ENCODE measurements around the gene SLC5A4.
A peak's percentile ranks its signal among the peaks of the same experiment; 100 is the strongest.

Gene SLC5A4

DNA sequence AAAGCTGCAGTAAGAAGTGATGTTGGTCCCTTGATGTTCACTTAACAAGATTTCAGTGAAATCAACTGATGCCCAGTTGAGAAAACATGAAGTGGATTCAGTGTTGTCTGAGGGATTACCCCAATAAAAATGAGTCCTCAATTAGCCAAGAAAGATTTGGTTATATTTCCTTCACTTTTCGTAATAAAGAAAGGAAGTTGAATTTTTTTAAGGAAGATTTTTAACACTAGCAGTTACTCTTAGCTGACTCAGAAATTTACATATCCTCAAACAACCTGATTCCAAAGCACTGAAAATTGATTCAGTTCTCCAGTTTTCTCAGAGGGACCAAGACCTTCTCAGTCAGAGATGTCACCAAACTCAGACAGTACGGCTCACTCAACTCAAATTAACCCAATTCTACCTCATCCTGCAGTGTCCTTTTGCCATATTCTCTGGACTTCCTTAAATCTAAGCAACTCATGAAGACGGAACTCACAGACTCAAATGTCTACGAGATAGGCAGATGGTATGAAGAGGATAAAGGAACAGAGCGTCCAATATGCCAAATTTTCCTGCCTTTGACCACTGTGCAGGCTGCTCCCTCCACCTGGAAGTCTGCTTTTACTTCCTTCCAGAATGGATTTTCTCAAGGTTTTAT lies 22.8 kb downstream of the SLC5A4 start:
- DNase-seq, result no peak

DNA sequence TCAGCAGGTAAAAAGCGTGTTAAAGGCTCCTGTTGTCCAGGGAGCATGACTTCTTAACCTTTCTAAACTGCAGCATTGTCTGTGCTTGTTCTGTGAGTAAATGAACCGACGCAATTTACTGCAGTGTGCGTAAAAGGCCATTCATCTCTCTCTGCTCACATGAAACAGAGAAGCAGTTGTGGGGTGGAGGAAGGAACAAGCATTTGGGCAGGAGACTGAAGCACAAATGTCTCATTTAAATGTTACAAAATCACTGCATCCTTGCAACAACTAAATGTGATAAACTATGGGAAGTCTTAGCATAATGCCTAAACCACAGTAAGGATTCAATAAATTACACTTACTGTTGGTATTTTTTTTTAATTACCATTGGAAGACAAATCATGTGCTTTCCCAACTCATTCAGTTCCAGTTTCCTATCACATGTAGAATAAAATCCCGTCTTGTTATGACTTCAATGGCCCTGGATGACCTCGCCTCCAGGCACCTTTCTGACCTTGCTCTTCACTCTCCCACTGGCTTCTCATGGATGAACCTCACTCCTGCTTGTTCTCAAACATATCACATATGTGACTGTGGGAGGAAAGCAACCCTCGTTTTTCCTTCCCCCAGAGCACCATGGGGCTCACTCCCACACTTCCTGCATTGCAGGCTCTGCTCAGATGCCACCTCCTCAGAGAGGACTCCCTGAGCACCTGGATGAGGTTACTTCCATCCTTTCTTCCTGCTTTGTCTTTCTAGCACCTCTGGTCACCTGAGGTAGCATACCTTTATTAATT lies 28.6 kb downstream of the SLC5A4 start:
- DNase-seq, result no peak

DNA sequence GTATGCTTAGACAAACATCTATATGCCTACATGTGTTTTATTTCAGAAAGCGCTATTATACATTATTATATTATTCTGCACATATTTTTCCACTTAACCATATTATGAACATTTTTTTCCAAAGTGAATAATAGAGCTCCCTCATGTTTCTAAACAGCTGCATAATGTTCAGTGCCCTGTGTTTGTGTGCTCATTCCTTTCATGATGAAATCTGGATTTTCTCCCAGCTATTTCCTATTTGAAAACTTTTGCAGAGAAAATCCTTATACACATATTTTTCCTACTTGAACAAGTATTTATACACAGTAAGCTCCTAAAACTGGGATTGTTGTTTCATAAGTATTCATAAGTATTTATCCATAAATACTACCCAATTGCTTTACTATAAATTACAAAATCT lies 32.2 kb downstream of the SLC5A4 start:
- no peak for DNase-seq

DNA sequence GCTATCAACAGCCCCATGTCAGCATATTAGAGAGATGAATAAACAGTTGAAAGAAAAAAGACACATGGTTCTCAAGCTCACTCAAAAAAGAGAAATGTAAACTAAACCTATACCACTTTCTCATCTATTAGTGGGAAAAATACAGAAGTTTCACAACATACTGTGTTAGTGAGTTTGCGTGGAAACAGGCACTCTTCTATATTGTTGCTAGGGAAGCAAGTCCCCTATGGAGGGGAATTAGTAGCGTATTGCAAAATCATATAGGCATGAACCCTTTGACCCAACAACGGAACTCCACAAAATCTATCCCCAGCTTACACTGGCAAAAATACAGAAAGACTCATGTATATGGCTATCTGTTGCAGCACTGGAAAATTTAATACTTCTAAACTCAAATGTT lies 36.1 kb downstream of the SLC5A4 start:
- DNase-seq, result no peak

DNA sequence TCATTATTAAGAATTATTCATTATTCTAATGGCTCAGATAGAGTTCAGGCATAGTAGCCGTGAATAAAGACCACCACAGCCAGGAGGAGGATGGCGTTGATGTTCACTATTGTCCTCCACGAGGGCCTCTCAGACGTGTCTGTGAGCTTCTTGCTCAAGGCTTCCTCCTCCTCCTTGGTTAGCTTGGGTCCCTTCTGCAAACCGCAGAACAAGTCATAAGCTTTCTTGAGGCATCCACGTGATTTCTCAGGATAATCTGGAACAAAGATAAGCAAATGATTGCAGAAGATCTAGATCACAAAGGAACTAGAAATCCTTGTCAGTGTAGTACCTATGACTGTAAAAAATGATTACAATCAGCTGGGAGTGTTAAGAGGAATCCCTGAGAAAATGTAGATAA lies 36.7 kb downstream of the SLC5A4 start:
- DNase-seq, result no peak

DNA sequence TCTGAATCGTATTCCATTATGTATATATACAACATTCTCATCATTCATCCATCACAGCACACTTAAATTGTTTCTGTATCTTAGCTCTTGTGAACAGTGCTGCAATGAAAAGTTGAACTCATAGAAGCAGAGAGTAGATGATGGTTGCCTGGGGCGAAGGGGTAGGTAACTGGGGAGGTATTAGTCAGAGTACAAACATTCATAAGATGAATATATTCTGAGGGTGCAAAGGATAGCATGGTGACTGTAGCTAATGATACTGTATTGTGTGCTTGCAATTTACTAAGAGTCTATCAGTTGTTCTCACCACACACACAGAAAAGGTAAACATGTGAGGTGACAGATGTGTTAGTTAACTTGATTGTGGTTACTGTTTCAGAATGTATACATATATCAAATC lies 37.7 kb downstream of the SLC5A4 start:
- DNase-seq, result no peak

DNA sequence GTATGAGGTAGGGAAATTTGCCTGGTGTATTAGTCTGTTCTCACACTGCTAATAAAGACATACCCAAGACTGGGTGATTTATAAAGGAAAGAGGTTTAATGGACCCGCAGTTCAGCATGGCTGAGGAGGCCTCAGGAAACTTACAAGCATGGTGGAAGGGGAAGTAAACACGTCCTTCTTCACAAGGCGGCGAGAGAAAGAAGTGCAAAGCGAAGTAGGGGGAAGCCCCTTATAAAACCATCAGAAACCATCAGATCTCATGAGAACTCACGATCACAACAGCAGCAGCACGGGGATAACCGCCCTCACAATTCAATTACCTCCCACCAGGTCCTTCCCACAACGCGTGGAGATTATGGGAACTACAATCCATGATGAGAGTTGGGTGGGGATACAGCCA lies 38.2 kb downstream of the SLC5A4 start:
- no peak for DNase-seq

DNA sequence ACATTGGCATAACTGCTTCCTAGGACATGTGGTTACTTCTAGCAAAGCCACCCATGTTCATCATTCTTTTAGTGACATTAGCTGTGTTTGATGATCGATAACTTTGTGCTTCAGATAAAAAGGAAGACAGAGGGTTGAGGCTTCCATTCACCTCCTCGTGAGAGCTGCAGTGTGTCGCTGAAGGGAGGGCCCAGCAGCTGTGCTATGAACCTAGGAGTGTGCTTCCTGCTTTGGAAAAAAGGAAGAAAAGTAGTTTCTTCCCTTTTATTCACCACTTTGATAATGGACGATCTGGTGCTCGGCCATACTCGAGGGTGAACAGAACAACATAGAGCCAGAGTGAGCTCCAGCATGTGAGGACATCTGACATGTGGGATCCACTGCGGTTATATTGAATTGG lies 44.1 kb downstream of the SLC5A4 start:
- no peak for DNase-seq

DNA sequence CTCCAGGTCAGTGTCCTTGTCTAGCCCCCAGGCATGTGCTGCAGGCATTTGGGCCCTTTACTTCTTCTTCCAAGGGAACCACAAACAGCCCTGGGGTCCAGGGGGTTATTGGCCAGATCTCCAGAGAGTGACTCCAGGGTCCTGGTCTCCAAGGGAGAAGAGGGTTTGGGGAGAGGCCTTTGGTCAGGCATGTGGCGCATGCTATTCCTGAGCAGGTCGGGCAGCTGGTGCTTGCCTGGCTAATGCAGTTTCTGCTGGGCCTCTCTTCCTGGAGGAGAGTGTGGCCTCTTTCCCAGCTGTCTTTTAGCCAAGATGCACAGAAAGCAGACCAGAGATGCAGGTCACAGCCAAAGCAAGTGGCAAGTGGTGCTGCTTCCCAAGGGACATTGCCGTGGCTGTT lies 46.5 kb downstream of the SLC5A4 start:
- no peak for DNase-seq

DNA sequence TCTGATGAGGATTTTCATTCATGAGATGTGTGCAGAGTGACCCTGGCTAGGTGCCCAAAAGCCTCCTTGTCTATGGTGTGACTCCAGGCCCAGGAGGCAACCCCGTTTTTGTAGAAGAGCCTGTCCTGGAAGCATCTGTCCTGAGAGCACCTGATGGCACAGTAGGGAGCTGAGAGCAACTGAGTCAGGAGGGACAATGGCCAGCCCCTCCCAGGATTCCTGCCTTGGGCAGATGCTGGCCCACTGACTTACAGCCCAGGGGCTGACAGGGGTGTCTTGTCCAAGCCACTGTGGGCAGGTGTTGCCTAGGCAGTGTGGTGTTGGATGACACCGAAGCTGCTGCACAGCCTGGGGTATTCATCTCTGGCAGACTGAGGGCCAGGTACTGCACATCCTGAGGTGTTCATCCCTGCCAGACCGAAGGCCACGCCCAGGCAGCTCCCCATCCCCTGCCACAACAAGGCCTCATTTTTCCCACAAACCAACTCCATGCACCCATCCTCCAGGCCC lies 47.1 kb downstream of the SLC5A4 start:
- DNase-seq, result no peak

DNA sequence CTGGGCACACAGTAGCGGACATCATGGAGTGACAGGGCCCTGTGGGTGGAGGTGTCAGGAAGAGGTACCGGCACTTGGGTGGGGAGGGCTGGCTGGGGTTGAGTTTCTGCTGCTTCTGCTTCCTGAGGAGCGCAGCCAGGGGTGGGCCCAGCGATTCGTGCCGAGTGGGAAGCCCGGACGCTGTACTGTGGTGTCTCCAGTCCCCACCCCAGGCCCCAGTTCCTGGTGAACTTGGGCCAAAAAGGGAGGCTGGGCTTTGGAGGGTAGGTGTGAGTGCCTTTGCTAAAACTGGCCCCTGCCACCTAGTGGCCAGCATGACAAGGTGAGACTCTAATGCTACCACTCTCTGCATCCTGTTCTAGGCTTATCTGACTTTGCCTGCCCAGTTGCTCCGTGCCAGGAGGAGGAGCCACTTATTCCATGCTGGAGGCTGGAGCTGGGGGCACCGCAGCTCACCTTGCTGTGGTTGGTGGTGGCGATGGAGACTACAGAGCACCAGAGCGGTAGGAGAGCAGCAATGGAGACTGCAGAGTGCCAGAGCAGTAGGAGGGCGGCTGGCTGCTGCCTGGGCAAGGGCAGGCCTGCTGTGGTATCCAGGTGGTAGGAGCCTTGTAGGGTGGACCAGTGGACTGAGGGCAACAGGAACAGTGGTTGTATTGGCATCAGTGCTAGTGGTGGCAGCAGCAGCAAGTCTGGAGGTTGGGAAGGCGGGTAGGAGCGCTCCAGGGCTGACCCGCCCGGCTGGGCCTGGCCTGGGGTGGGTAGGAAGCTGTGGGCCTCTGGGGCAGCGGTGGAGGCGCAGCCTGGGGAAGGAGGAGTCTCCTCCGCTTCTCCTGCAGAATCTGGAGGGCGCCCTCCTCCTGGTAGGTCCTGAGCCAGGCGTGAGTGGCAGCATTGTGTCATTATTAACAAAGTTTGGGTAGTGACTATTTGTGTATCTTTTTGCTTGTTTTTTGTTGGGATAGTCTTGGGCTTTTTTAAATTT lies 48.1 kb downstream of the SLC5A4 start:
- DNase-seq, result peak; percentile 1

DNA sequence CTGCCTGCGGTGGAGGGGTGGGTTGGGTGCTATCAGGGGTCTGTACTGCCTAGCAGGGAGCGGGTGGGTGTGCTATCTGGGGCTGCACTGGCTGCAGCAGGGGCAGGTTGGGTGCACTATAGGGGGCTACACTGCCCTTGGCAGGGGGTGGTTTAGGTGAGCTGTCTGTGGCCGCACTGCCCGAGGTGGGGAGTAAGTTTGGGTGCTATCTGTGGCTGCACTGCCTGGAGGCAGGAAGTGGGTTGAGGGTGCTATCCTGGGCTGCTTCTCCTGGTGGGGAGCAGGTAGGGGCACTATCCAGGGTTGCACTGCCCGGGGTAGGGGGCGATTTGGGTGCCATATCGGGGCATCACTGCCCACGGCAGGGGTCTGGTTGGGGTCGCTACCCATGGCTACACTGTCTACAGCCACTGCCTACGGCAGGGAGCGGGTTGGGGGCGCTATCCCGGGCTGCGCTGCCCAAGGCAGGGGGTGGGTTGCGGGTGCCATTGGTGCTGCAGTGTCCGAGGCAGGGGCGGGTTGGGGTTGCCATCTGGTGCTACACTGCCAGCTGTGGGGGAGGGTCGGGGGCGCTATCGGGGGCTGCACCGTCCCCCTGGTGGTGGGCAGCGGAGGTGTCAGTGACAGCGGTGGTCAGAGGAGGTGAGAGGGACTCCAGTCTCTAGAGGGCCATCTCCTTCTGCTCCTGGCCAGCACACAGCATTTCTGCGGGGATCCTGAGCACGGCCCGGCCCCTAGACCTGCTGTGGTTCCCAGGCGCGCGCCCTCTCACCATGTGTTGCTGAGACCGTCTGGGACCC lies 49.0 kb downstream of the SLC5A4 start:
- no peak for DNase-seq

DNA sequence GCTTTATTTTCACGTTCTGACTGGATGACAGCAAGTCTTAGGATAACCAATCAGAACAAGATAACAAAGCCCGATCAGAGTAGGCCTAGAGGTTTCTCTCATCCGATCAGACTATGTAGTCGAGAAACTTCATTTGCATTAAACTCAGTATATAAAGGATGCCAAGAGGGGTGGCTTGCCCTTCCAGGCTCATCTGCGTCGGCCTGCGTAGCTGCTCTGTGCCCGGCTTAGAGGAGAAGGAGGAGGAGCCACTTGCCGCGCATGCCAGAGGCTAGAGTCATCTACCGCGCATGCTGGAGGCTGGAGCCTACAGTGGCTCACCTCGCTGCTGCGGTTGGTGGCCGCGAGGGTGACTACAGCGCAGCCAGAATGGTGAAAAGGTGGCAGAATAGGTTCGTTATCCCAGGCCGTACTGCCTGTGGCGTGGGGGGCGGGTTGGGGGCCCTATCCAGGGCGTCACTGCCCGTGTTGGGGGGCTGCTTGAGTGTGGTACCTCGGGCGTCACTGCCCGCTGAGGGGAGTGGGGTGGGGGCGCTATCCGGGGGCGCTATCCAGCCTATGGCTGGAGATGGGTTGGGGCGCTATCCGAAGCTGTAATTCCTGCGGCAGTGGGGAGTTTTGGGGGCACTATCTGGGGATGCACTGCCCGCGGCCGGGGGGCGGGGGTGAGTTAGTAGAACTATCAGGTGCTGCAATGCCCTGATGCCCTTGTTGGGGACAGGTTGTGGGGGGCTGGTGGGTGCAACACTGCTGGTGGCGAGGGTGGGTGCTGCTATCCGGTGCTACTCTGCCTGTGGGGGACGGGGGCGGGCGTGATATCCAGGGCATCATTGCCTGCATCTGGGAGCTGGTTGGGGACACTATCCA lies 50.1 kb downstream of the SLC5A4 start, which contains the start of gene RFPL2:
Gene RFPL2, minus strand, starts transcription at position 218 of the 867 bp plus-strand sequence. CDS start 2,622 bp downstream, outside the sequence.
- no peak for DNase-seq

DNA sequence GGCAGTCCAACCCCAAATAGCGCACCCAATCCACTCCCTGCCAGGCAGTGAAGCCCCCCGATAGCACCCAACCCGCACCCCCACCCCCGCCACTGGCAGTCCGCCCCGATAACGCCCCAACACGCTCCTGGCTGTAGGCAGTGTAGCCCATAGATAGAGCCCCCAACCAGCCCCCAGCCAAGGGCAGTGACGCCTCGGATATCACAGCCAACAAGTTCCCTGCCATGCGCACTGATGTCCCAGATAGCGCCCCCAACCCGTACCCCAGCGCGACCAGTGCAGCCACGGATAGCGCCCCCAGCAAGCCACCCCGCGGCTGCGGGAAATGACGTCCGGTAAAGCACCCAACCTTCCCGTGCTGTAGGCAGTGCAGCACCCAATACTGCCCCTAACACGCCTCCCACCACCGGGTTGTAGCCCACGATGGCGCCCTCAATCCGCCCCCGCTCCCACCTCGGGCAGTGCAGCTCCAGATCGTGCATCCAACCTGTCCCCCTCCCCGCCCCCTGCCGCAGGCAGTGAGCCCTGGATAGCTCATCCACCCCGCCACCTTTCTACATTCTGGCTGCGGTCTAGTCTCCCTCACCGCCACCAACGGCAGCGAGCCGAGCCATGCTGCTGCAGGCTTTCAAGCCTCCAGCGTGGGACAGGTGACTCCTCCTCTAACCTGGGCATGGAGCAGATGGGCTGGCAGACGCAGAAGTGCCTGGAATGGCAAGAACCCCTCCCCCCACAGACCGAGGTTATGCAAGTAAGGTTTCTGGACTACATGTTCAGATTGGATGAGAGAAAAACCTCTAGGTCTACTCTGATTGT lies 50.9 kb downstream of the SLC5A4 start:
- no peak for DNase-seq

DNA sequence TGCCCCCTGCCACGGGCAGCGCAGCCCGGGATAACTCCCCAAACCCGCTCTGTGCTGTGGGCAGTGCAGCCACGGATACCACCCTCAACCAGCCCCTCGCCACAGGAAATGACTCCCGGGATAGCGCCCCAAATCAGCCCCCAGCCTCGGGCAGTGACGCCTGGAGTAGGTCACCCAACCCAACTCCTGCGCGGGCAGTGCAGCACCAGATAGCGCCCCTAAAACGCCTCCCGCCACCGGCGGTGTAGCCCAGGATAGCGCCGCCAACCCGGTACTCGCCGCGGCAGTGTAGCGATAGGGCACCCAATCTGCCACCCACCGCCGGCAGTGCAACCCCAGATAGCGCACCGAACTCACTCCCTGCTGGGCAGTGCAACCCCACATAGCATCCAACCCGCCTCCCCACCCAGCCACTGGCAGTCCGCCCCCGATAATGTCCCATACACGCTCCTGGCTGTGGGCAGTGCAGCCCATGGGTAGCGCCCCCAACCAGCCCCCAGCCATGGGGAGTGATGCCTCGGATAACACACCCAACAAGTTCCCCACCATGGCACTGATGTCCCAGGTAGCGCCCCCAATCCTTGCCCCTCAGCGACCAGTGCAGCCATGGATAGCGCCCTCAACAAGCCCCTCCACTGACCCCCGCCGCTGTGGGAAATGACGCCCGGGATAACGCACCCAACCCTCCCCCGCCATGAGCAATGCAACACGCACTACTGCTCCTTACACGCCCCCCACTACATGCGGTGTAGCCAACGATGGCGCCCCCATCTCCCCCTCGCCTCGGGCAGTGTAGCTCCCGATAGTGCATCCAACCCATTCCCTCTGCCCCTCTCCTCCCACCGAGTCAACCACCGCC lies 51.7 kb downstream of the SLC5A4 start:
- DNase-seq, result no peak

DNA sequence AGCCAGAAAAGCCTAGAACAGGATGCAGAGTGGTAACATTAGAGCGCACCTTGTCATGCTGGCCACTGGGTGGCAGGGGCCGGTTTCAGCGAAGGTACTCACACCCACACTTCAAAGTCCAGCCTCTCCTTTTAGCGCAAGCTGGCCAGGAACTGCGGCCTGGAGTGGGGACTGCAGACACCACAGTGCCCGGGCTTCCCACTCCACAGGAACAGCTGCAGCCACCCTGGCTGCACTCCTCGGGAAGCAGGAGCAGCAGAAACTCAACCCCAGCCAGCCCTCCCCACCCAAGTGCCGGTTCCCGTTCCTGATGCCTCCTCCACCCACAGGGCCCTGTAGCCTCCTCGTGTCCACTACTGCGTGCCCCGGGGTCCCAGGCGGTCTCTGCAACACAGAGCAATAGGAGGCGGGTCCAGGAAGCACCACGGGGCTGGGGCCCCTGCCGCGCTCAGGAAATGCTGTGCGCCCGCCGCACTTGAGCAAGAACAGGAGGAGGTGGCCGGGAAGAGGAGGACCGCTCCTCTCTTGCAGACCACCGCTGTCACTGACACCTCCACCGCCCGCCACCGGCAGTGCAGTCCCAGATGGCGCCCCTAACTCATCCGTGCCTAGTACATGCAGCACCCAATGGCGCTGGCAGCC lies 52.5 kb downstream of the SLC5A4 start:
- peak; percentile 51 for DNase-seq

DNA sequence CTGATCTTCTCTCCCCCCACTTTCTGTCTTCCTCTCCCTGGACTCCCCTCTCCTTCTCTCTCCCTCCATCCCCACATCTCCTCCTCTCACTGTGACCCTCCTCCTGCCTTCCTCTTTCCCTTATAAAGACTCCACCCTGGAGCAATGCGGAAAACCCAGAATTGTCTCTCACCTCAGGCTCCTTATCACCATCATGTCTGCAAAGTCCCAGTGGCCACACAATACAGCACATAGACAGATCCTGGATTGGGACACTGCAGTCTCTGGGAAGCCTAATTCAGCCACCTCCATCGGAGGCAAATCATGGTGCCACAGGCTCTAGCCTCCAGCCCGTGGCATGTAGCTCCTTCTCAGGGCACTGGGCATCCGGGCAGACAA lies 53.0 kb downstream of the SLC5A4 start:
- DNase-seq, result no peak

DNA sequence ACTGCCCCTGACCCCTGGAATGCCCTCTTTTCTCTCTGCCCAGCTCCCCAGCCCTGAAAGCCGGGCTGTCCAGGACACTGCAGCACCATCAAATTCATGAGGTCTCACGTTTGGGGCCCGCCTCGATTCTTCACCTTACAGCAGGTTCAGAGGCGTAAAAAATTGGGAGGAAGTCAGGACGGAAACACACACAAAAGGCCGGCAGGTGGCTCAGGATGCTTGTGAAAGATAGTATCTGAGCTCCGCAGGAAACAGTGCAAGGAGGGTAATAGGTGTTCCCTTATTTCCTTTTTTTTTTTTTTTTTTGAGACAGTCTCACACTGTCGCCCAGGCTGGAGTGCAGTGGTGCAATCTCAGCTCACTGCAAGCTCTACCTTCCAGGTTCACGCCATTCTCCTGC lies 54.4 kb downstream of the SLC5A4 start:
- no peak for DNase-seq

DNA sequence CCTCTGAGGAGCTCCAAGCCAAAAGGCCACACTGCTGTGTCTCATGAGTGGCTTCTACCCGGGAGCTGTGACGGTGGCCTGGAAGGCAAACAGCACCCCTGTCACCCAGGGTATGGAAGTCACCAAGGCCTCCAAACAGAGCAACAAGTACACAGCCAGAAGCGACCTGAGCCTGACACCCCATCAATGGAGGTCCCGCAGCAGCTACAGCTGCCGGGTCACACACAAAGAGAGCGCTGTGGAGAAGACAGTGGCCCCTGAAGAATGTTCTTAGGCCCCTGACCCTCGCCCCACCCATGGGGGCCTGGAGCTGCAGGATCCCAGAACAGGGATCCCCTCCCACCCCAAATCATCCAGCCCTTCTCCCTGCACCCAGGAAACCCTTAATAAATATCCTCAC lies 55.2 kb downstream of the SLC5A4 start:
- DNase-seq, result no peak

Data from NCI-H345 (cell line).